GM18858 (cell line): ENCODE results near the gene TRAFD1.
"Not testable (repeated sequence)": the region's sequence is repeated elsewhere in the genome, so short reads cannot be mapped to it uniquely, and the experiment has no call there.

Experiments used
- ATAC-seq: cut with Tn5 transposase; IDR thresholded peaks from one replicate; pipeline ENCODE4 v1.9.1; 2021; ENCODE audit not compliant: unreplicated experiment

Gene TRAFD1

DNA sequence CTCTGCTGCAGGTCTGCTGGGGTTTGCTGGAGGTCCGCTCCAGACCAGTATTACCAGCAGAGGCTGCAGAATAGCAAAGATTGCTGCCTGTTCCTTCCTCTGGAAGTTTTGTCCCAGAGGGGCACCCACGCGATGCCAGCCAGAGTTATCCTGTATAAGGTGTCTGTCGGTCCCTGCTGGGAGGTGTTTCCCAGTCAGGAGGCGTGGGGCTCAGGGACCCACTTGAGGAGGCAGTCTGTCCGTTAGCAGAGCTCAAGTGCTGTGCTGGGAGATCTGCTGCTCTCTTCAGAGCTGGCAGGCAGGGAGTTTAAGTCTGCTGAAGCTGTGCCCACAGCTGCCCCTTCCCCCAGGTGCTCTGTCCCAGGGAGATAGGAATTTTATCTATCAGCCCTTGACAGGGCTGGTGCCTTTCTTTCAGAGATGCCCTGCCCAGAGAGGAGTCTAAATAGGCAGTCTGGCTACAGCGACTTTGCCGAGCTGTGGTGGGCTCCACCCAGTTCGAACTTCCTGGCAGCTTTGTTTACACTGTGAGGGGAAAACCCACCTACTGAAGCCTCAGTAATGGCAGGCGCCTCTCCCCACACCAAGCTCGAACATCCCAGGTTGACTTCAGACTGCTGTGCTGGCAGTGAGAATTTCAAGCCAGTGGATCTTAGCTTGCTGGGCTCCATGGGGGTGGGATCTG is 33.2 kb downstream of the TRAFD1 start:
- not testable (repeated sequence) for ATAC-seq

DNA sequence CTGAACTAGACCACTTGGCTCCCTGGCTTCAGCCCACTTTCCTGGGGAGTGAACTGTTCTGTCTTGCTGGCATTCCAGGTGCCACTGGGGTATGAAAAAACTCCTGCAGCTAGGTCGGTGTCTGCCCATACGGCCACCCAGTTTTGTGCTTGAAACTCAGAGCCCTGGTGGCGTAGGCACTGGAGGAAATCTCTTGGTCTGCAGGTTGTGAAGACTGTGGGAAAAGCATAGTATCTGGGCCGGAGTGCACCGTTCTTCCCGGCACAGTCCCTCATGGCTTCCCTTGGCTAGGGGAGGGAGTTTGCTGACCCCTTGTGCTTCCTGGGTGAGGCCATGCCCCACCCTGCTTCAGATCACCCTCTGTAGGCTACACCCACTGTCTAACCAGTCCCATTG is 33.8 kb downstream of the TRAFD1 start:
- no peak for ATAC-seq

DNA sequence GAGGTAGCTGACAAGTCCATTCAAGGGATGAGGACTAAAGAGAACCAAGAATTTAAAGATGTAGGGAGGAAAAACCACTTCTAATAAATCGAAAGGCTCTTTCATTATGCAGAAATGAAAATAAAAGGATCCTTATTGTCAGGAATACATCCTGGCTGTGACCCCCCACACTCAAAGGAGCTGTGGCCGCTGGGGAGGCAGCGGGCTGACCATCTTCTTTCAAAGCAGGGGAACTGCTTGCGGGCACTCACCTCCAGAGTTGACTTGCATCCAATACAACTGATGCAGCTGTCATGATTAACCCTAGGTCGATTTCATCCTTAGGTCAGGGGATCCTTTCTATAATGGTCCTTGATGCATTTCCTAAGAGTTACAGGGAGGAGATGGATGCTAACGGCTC is 35.3 kb downstream of the TRAFD1 start:
- no peak for ATAC-seq

DNA sequence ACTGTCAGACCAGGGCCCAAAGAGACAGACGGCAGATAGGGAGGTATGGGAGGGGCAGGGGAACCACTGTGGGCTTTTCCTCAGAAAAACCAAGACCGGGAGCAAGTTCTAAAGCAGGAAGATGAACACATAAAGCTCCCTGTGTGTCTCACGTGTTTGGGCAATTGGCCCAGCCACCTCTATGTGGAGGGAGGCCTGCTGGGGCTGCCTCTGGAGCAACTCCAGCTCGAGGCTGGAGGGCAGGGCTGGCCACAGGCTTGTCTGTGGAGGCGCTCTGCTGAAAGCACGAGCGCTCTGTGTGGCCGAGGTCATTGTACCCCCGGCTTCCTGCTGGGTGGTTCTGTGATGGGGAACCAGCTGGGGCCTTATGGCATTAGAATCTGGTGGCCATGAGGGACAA is 36.4 kb downstream of the TRAFD1 start:
- no peak for ATAC-seq

DNA sequence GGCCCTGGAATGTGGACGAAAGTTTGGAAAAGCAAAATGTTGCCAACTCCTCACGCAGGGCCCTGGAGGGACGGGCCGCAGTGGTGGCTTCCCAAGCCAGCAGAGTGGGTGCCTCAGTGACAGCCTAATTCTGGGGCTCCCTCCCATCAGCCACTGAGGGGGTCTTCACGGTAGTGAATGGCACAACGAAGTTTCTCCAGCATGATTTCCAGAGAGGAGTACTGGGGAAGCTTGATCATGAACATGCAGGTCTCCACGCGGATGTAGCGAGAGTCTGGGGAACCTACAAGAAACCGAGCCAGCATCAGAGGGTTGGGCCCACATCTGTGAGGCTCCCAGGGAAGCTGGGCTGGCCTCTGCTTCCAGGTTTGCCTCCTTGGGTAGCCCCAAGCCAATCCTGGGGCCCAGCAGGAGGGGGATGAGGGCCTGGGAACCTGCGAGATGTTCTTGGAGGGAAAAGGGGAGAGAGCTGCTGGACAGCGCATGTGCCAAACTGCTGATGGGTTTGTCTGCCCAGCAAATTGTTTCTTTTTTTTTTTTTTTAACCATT is 37.0 kb downstream of the TRAFD1 start:
- ATAC-seq = no peak

DNA sequence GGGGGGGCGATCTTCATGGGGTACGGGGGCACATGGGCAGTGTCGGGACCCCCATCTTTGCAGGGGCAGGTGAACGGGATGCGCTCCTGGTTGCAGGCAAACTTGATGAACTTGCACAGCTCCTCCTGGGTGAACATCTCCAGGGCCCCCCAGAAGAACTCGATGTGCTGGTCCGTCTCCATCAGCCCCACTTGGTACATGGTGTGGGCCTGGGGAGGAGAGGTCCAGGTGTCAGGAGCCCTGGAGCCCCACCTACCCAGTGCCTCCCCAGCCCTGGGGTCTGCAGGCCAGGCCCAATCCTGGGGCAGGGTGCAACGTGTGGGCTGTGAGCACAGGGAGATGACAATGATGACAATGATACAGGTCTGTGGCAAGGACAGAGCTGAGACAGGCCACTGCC is 37.7 kb downstream of the TRAFD1 start:
- no peak for ATAC-seq

DNA sequence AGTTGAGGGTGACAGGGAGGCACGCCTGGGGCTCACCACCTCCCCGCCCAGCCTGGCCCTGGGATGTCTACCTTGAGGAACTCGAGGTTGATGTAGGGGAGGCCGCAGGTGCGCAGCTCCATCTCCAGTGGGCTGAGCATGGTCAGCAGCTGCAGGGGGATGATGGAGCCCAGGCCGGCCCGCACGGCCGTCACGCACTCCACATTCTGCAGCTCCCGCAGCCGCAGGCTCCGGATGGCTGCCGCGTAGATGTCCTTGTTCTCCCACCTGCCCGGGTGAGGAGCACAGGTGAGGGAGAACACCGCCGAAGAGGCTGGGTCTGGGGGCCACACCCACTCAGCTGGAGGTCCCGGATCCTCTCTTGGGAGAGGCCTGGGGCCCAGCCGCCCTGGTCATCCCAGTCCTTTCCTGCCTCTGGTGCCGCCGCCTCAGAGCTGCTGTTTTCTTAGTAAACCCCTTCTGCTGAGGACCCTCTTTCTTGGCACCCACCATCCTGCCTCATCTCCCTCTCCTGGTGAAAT is 38.2 kb downstream of the TRAFD1 start:
- no peak for ATAC-seq

DNA sequence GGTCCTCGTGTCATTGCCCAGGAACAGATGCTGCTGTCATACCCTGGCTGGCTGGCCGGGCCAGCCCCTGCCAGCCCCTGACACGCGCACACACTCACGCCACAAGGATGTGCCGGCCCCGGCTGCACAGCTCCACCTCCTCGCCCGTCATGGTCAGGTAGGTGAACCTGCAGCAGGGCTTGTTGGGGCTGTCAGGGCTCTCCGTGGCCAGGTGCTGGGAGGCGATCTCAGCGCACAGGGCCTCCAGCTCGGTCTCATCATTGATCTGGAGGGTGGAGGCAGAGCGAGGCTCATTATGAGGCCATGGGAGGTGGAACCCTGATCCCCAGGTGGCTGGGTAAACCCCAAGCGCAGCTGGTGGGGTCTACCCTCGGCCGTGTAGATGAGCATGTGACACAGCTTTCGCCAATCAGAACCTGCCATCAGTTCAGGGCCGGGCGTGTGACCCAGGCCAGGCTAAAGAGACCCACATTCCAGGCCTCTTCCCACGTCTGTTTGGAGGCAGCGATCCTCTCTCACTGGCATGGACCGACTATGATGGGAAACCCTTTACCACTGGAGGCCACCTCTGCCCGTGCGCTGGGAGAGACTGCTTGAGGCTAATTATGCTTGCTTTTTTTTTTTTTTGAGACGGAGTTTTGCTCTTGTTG is 38.8 kb downstream of the TRAFD1 start:
- ATAC-seq = no peak

DNA sequence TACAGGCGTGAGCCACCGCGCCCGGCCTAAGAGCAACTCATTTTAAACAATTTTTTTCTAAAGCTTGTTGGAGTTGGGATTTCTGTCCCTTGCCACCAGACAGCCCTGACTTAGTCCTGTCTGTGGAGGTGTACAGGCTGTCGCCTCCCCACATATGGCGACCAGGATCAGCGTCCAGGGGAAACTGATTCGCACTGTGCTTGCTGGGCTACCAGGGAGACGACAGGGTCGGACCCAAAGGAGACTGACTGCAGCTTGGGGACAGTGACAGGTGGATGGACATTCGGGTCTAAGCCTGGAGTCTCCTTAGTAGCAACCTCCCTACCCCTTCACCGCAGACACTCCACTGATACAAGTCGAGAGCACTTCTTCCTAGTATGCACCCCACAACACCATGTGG is 40.3 kb downstream of the TRAFD1 start:
- ATAC-seq = no peak

DNA sequence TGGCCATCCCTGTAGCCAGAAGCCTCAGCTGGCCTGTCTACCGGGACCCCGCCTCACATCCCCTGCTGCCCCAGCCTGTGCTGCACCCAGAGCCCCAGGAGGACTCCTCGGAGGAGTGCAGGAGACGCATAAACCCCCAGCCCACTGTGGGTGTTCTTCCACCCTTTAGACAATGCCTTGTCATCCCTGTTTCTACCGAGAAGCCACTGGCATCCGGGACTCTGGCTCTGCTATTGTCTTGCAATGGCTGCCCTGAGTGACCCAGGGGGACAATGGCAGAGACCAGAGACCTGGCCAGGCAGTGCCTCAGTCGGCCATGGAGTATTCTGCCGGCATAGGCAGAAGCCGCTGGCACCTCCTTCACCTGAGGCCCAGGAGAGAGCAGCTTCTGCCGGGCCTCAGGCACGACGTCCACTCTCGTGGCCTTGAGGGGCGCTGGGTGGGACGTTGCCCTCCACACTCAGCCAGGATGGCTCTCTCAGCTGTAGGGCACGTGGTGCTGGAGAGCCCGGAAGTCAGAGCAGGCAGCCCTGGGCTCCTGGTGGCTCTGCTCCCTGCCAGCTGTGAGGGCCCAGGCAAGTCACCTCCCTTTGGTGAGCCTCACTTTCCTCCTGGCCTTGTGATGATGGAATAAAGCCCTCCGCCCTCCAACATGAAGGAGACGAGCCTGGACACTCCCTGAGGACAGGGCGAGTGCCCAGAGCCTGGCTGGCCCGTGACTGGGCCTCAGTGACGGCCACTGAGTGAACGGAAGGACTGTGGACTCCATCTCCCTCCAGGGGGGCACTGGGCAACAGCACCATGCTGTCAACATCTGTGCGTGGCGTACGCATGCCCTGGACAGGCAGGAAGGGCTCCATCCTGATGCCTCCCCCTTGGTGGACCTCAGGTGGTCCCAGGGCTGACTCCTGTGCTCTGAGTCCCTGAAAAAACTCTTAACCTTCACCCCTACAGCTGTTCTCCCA is 41.0 kb downstream of the TRAFD1 start:
- no peak for ATAC-seq

DNA sequence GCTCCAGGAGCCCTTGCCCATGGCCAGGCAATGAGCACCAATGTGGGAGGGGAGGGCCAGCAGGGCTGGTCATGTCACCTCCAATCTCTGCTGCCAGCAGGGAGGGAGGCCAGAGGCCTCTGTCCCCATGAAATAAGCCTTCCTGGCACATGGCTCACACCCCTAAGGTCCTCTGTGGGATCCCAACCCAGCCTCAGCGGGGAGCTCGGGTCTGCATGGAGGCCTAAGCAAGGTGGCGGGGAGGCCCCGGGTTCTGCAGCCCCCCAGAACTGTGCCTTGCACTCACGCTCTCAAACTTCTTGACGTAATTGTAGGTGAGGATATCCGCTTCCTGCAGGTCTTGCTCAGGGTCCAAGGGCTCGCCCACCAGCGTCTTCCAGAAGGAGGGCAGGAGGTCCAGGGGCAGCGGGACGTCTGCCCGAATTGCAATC is 41.7 kb downstream of the TRAFD1 start:
- no peak for ATAC-seq

DNA sequence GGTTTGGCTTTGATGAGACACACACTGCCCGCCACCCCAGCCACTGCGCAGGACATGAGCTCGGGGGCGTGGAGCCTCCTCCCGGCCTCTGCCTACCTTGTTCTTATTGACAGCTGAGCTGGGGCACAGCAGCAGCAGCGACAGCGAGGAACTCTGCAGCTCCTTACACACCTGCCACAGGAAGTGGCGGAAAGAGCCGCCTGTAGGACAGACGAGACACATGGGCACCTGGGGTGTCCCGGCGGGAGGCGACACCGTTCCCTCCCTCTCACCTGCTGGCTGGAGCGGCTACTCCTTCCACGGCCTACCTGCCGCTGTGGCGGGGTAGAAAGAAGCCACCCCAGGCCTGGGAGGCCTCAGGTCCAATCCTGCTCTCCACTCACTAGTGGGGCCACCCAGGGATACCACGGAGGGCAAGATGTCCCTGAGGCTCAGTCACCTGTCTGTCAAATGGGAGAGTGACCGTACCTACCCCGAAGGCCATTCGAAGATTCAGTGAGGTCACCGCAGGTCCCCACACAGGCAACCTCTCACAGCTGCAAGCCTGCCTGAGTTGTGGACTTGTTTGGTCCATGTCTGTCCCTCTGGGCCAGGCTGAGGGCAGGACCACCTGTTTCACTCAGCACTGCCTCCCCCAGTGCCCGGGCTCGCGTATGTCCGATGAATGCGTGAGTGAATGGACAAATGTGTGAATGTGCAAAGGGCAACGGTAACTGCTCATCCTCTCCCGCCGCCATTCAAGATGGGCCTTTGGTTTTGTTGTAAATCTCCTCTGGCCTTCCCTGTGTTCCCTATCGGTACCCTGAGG is 42.6 kb downstream of the TRAFD1 start:
- ATAC-seq = no peak

DNA sequence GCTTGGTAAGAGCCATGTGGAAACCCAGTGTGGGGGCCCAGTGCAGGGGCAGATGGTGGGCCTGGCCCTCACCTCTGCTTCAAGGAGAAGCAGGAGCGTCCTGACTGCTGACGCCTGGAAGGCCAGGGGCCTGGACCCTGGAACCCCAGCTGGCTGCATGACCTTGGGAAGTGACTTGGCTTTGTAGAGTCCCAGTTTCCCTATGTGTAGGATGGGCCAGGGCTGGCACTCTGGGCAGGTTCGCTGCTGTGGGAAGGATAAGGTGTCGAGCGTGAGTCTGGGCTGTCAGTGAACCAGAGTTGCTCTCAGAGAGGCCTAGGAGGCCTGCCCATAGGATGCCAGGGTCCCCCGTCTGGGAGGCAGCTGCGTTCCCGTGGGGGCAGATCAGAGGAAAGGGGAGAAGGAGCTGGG is 43.2 kb downstream of the TRAFD1 start:
- no peak for ATAC-seq

DNA sequence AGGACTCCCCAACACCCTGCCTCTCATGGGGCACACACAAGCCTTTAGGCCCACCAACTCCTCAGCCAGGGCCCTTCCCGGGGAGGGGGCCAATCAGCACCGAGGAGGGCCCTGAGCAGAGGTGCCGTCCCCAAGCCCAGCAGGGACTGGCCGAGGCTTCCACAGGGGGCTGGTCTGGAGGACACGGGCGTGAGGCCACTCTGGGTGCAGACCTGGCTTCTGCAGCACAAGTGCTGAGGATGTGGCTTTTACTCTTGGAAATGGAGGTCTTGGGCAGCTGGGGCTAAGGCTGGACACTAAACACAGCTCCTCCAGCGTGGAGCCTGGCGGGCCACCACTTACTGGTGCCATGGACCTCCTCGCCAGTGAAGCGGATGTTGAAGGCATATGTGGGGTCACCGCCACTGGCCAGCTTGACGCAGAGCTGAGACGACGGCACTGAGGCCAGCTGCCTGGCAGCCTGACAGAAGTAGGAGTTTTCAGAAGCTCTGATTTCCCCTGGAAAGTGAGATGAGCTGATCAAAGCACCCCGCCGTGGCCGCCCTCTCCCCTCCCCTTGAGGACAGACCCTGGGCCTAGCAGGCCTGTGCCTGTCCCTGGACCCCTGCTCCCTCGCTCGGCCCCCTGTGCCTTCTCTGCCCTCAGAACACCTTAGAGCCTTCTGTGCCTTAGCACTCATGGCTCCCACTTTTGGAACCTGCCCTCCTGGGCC is 44.0 kb downstream of the TRAFD1 start:
- ATAC-seq = no peak

DNA sequence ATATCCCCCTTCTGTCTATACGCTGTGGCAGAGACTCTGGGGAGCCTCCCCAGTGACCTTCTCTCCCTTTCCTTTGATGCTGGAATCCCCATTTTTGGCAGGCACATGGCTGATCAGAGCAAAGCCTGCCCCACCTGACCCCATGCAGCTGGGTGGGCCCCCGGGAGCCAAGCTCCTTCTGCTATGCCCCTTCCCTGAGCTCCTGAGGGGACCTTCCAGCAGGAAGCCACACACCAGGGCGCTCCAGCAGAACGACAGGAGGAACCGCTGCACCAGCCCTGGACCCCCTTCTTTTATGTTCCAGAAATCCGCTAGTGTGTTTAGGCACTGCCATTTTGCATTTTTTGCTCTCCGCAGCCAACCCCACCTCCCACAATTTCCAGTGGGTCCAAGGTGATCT is 44.6 kb downstream of the TRAFD1 start:
- ATAC-seq = no peak

DNA sequence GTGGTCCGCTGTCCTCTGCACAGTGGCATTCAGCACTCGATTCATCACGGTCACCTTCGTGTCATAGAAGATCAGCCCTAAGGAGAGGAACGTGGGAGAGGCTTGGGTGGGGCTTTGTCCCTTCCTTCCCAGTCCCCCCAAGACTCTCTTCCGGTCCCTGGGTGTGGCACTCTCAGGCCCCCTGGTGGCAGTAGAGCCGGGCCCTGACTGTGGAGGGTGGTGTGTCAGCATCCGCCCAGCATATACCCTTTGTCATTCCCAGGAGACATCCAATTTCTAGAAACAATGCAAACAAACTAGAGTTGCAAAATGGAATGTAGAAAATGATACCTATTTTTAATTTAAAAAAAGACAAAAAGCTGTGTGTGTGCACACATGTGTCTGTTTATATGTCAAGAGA is 45.0 kb downstream of the TRAFD1 start:
- no peak for ATAC-seq

DNA sequence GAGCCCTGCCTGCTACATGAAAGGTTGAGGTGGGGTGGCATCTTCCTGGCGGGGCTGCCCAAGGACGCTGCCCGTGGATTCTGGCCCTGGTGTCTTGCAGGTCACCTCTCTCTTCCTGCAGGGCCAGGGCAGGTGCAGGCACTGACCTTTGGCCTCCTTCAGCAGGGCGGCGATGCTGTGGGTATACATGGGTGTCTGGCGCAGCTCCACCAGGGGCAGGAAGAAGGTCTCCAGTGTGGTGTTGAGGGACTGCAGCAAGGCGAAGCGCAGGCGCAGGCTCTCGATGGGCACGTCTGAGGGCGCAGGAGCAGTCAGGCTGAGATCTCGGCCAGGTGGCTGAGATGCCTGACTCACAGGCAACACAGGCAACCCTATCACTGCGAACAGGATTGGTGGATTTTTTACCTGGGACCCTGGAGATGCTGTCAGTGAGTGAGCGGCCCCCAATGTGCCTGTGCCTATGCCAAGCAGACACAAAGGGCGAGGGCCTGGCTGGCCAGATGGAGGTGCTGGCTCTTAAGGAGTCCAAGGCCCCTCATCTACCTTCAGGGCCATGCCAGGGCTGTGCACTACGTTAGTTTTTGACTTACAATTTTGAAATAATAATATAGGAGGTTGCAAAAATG is 45.7 kb downstream of the TRAFD1 start:
- ATAC-seq = no peak

DNA sequence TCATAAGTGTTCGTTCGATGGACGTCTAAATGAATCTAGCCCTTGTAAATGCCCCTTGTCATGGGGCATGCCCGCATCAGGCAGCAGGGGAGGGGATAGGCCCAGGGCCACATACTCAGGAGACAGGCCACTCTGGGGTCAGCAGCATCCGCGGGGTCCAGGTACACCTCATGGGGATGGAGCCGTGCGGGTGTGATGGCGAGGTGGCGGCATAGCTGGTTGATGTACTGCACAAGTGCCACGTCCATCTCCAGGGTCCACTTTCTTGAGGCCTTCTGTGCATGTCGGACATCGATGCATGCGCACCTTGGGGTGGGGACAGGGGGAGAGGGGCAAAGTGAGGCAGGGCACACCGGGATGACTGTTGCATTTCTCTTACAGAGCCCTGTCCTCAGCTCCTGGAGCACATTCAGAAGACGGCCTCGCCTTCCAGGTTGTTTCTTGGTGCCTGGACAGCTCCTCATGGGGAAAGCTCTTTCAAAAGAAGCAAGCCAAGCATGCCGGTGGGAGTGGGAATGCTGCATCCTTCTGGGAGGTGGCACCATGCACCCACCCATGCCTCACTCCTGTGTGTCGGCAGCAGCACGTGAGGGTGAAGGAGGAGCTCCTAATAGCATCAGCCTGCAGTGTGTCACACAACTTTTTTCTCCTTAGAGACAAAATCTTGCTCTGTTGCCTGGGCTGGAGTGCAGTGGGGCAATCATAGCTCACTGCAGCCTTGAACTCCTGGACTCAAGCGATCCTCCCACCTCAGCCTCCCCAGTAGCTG is 47.4 kb downstream of the TRAFD1 start:
- ATAC-seq = no peak
